ENCODE data around the gene ITPR1. TPM values are rescaled to one million over a fixed set of nuclear protein-coding genes. Genes with fewer than 3 reads are reported as not detected.

The ITPR1 gene
- total RNA-seq, 4 donors from 2014 or later = 184 to 305 (median 218) TPM

- 93 to 97% methylated on average over 5 to 7 of the region's 7 CpGs for WGBS, 2 donors (ENCODE audit: low coverage in 1 of 2)
- TF ChIP-seq EP300 (IDR thresholded peaks at IDR 0.05) (no peak), POLR2A (IDR thresholded peaks at IDR 0.05) (no peak), POLR2AphosphoS5 (IDR thresholded peaks at IDR 0.05) (no peak), CTCF (IDR thresholded peaks at IDR 0.05) (no peak)
- no peak overlapping the region for H3K27ac ChIP-seq
- H3K36me3 ChIP-seq = peaks cover 0 to 84% of the 10 kb centered on the region in 2 donors
- H3K4me3 ChIP-seq = no peak overlapping the region
- H3K4me1 ChIP-seq = peaks cover 0 to 22% (median 8%) of the 10 kb centered on the region in 3 donors
- ATAC-seq = no peak
- H3K9me3 ChIP-seq = peaks cover 0 to 5% (median 0%) of the 10 kb centered on the region in 3 donors
- H3K27me3 ChIP-seq = no peaks in the 10 kb centered on the region
These were observed 323.2 kb downstream of the ITPR1 start for GRCh38 chr3:4816306-4816705.

- Histone ChIP-seq H3K4me3 (no peak overlapping the region), H3K36me3 (peaks cover 0 to 88% of the 10 kb centered on the region in 2 donors), H3K9me3 (peaks cover 0 to 5% (median 0%) of the 10 kb centered on the region in 3 donors), H3K4me1 (peaks cover 0 to 20% (median 5%) of the 10 kb centered on the region in 3 donors), H3K27ac (no peak overlapping the region), H3K27me3 (no peaks in the 10 kb centered on the region)
- TF ChIP-seq EP300 (IDR thresholded peaks at IDR 0.05) (no peak), POLR2AphosphoS5 (IDR thresholded peaks at IDR 0.05) (no peak), POLR2A (IDR thresholded peaks at IDR 0.05) (no peak), CTCF (IDR thresholded peaks at IDR 0.05) (no peak)
- no peak for ATAC-seq
- WGBS, 2 donors (ENCODE audit: low coverage in 1 of 2) = 67 to 100% methylated on average over 1 to 2 of the region's 2 CpGs
These were observed 323.6 kb downstream of the ITPR1 start for GRCh38 chr3:4816718-4817117.

- Histone ChIP-seq H3K4me1 (peaks cover 0 to 15% (median 4%) of the 10 kb centered on the region in 3 donors), H3K27me3 (no peaks in the 10 kb centered on the region), H3K9me3 (peaks cover 0 to 5% (median 0%) of the 10 kb centered on the region in 3 donors), H3K4me3 (no peak overlapping the region), H3K27ac (no peak overlapping the region), H3K36me3 (peaks cover 0 to 92% of the 10 kb centered on the region in 2 donors)
- ATAC-seq = no peak
- 67 to 96% methylated on average over 1 to 2 of the region's 2 CpGs for WGBS, 2 donors (ENCODE audit: low coverage in 1 of 2)
- TF ChIP-seq EP300 (IDR thresholded peaks at IDR 0.05) = no peak
These were observed 324.0 kb downstream of the ITPR1 start for GRCh38 chr3:4817128-4817527.

- H3K27me3 ChIP-seq = no peaks in the 10 kb centered on the region
- H3K36me3 ChIP-seq = peaks cover 0 to 100% of the 10 kb centered on the region in 2 donors
- WGBS, 2 donors (ENCODE audit: low coverage in 1 of 2) = 86 to 91% methylated on average over 6 to 10 of the region's 13 CpGs
- H3K9me3 ChIP-seq = peaks cover 0 to 5% (median 0%) of the 10 kb centered on the region in 3 donors
- H3K27ac ChIP-seq = peak overlapping the region in 1 of 4 donors; percentile 13
- H3K4me1 ChIP-seq = peaks cover 0 to 5% (median 0%) of the 10 kb centered on the region in 3 donors
- ATAC-seq = no peak
- no peak for TF ChIP-seq POLR2AphosphoS5 (IDR thresholded peaks at IDR 0.05)
- no peak for TF ChIP-seq CTCF (IDR thresholded peaks at IDR 0.05)
- TF ChIP-seq POLR2A (IDR thresholded peaks at IDR 0.05) = no peak
- no peak overlapping the region for H3K4me3 ChIP-seq
These were observed 325.0 kb downstream of the ITPR1 start for GRCh38 chr3:4818164-4818563.

GRCh38 chr3:4818986-4819693 is 326.0 kb downstream of the ITPR1 start:
- no peak for ATAC-seq
- peaks cover 0 to 100% of the 10 kb centered on the region in 2 donors for H3K36me3 ChIP-seq
- TF ChIP-seq CTCF (IDR thresholded peaks at IDR 0.05) (no peak), POLR2AphosphoS5 (IDR thresholded peaks at IDR 0.05) (no peak), POLR2A (IDR thresholded peaks at IDR 0.05) (no peak), EP300 (IDR thresholded peaks at IDR 0.05) (no peak)
- H3K27me3 ChIP-seq = no peaks in the 10 kb centered on the region
- no peak overlapping the region for H3K4me3 ChIP-seq
- H3K9me3 ChIP-seq = peaks cover 0 to 5% (median 0%) of the 10 kb centered on the region in 3 donors
- WGBS, 2 donors (ENCODE audit: low coverage in 1 of 2) = 91 to 95% methylated on average over 6 to 12 of the region's 12 CpGs
- H3K4me1 ChIP-seq = peaks cover 0 to 5% (median 0%) of the 10 kb centered on the region in 3 donors
- no peak overlapping the region for H3K27ac ChIP-seq

Data from gastroesophageal sphincter (tissue), 4 donors.